ENCODE measurements around the gene NCKAP5.

Gene NCKAP5

DNA sequence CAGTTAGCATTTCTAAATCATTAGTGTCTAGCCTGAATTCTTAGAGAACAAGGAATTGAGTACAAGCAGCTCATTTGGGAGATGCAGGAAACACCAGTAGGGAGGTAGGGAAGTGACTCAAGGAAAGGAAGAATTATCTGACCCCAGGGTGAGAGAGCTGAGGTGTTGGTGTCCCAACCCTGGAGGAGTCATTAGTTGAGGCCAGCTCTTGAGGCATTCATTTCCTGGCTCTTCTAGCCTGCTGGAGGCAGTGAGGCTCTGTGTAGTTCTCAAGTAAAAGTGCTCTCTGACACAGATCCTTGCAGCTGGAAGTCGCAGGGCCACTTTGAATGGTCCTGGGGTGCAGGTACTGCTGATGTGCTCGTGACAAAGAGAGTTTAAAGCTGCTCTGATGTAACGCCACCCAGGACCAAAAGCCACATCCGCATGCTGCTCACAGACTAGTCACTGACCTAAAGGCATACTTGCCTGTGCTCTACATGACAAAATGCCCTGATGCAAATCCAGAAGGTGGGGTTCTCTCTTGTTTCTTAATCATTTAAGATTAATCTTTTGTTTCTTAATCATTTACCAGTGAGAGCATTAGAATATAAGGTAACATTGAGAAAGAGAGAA is 598.8 kb downstream of the NCKAP5 start:
- no peak for DNase-seq

DNA sequence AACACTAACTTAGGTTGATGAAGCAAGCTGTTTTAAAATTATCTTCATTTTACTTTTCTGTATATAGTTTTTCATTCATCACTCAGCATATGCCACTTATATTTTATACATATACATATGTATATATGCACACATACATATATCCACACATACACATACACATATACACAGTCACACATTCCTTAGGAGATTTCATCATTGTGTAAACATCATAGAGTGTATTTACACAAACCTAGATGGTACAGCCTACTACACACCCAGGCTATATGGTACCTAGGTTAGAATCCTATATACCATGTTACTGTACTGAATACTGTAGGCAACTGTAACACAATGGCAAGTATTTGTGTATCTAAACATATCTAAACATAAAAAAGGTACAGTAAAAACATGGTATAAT is 602.8 kb downstream of the NCKAP5 start:
- no peak for DNase-seq

GRCh38 chr2:132963161-132963560 is 605.1 kb downstream of the NCKAP5 start:
- DNase-seq, result no peak

- DNase-seq, result no peak
Measured at GRCh38 chr2:132958887-132959286, 609.4 kb downstream of the NCKAP5 start.

GRCh38 chr2:132955871-132956615 is 612.2 kb downstream of the NCKAP5 start:
- peak; percentile 35 for DNase-seq

GRCh38 chr2:132953771-132954170 is 614.5 kb downstream of the NCKAP5 start:
- no peak for DNase-seq

GRCh38 chr2:132951008-132951714 is 617.1 kb downstream of the NCKAP5 start:
- DNase-seq, result no peak

GRCh38 chr2:132949108-132949507 is 619.2 kb downstream of the NCKAP5 start:
- no peak for DNase-seq

- no peak for DNase-seq
Measured at GRCh38 chr2:132948211-132948610, 620.1 kb downstream of the NCKAP5 start.

- DNase-seq, result peak; percentile 58
Measured at GRCh38 chr2:132943829-132944228, 624.4 kb downstream of the NCKAP5 start.

DNA sequence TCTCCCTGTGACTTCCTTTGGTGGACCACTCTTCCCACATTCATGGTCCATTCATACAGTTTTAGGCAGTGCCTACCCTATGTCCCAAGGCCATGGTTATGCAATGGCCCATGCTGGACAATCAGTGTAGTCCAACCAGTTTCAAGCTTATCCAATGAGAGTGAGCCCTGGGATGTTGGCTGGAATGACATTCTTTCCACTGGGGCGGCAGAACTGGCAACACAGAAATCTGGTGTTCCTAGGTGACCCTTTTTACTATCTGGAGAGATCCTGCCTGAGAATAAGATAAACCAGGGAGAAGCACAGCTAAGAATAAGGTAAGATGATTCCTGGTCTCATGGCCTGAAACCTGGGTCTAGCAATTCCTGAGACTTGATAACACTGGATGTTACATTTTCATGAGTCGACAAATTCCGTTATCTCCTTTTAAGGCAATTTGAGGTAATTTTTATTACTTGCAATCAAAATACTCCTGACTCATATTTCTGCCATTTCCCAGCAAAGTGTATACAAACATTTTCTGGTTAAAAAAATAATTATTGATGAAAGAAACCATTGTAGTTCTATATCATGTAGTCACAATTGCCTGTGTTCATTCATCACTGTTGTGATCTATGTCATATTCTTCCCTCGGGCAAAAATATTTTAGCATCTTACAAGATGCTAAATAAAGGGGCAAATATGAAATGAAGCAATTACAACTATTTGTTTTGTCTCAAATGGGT is 626.8 kb downstream of the NCKAP5 start:
- no peak for DNase-seq

- DNase-seq, result no peak
Measured at GRCh38 chr2:132937629-132938028, 630.6 kb downstream of the NCKAP5 start.

DNA sequence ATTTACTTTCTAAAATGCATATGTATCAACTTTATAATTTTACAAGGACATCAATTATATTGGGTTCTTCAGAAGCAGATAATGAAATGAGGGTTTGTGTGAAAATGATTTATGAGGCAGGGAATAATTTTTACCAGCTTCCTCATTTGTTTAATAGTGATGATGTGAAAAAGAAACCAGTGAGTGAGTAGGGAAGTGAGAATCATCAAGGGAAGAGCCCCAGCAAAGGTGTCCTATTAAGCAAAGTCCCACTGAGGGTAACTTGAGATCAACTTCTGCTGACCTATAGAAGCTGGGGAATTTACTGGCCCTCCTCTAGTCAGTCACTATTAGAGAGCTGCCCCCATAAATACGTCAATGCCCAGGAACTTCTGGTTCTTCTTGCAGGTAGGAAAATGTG is 631.5 kb downstream of the NCKAP5 start:
- no peak for DNase-seq

GRCh38 chr2:132936261-132936660 is 632.0 kb downstream of the NCKAP5 start:
- DNase-seq, result no peak

GRCh38 chr2:132929786-132930185 is 638.5 kb downstream of the NCKAP5 start:
- DNase-seq, result no peak

DNA sequence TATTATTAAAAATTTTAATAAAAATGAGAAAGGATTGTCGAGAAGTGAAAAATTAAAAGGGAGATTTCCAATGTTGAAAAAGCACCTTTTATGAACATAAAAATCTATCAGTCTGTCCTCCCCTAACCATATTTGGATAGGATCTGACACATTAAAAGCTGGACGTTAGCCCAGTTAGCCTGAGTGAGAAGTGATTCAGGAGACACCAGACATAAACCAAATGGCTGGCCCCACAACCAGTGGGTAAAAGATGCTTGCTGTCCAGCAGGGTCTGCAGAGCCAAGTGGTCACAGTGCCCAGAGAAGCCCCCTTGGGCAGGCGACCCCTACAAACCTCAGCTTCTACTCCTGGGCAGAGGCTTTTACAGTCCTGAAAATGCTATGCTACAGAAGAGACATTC is 644.5 kb downstream of the NCKAP5 start:
- DNase-seq, result no peak

DNA sequence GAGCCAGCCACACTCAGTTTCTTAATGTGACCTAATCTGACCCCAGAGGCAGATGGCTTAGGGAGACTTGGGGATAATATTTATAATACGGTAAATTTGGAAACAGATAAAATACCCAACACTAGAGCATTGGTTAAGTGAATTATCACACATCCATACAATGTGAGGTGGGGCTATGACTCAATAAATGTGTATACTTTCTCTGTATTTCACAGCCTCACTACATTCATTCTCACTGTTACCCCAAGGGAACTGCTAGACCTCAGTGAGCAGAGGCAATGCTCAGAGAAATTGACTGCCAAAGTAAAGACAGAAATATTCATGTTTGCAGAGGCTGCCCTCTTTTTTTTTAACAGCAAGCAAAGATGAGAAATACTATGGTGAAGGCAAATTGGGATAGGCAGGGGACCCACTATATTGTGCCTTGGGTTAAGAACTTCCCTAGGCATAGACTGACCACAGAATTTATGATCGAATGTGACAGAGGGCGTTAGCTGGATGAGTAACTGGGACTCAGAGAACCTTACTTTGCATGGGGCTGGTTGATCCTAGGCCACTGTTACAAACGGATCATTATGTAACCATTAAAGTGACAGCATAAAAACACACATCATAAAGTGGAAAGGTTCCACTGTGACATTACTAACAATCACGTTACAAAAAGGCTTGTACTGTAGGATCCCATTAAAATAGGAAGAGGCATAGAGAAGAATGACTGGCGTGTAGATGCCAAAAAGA is 652.3 kb downstream of the NCKAP5 start:
- DNase-seq, result no peak

- no peak for DNase-seq
Measured at GRCh38 chr2:132911726-132912724, 656.2 kb downstream of the NCKAP5 start.

DNA sequence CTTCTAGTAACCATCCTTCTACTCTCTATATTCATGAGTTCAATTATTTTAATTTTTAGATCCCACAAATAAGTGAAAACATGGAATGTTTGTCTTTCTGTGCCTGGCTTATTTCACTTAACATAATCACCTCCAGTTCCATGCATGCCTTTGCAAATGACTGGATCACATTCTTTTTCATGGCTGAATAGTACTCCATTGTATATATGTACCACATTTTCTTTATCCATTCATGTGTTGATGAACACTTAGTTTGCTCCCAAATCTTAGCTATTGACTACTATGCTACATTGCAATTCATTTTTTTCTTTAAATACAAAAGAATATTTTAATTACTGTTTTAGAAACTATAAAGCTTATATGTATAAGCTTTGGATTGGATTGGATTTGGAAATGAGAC is 657.8 kb downstream of the NCKAP5 start:
- DNase-seq, result no peak

DNA sequence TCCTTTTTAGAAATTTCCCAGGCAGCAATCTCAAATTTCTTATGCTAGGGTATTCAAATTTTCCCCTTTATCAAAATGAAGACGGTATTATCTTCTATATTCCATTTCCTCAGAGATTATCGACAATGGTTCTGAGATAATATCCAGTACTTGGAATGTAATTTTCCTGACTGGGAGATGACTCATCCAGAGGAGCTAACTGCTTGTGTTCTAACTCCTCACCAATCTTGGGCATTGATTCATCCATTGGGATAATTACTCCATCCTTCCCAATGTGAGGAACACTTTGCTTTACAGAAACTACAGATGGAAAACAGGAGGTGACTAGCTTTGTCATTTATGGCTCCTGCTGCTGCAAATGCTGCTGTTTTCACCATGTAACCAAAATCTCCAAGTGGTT is 658.8 kb downstream of the NCKAP5 start:
- no peak for DNase-seq

DNA sequence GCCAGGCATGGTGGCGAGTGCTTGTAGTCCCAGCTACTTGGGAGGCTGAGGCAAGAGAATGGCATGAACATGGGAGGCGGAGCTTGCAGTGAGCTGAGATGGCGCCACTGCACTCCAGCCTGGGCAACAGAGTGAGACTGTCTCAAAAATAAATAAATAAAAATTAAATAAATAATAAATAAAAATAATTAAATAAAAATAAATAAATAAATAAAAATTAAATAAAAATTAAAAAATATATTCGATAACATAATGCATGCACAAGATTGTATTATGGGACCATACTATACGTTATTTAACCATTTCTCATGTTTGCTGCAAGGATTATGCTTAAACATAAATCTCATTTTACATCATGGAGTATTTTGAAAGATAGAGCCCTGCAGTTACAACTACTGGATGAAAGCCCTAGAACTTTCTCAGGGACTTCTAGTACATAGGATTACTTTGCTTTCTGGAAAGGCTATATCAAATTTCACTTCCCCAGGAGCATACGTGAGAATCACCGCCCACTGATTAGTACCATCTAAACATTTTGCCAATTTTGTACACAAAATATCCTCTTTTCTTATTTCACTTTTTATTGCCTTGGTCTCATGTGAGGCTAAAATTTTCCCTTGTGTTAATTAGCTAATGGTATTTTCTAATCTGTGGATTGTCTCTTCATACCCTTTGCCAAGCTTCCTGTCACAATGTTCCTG is 664.0 kb downstream of the NCKAP5 start:
- no peak for DNase-seq
